Tibial nerve (tissue), 4 donors: ENCODE data around the gene LYRM4.

Experiments used
- EP300 ChIP-seq, 2 donors: sonication (generic); formaldehyde crosslinking; IDR thresholded peaks; one replicate each; pipeline ENCODE4 v1.6.1; 2017; ENCODE audit warnings: antibody characterized with exemption in 2 of 2, mild to moderate bottlenecking in 1 of 2
- POLR2A ChIP-seq, 2 donors: fragments of 450-650 bp; IDR thresholded peaks; one replicate each; pipeline ENCODE4 v1.6.1; 2017; ENCODE audit warnings: antibody characterized with exemption in 2 of 2, mild to moderate bottlenecking in 2 of 2, moderate library complexity in 2 of 2
- TF ChIP-seq, protein P1 (sequence below), 5 experiments: fragments of 200-600 bp in 3 of 5; fragments of 450-650 bp in 2 of 5; sonication (generic) in 3 of 5; IDR thresholded peaks; one replicate each; pipeline ENCODE4 v1.5.1; 2016 to 2019; ENCODE audit warnings: antibody characterized with exemption in 5 of 5, mild to moderate bottlenecking in 3 of 5, moderate library complexity in 2 of 5

DNA sequence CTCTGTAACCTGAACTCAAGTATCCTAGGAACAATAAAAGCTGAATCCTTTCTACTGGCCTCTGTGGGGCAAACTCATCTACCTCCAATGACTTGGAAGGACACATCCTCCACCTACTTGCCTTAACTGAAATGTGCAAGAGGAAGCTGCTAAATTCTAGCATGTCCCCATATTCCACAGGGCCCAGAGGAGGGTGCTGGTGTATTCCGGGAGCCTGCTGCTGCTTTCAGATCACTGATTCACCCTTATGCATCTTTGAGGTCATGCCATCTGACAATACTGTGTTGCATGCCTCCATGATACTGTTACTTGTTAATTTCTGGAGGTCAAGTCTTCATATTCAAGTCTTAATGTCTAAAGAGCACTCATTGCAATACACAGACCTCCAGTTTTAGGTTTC lies 40.3 kb downstream of the LYRM4 start:
- no peak for TF ChIP-seq EP300 (IDR thresholded peaks at IDR 0.05)
- TF ChIP-seq, protein P1, sequence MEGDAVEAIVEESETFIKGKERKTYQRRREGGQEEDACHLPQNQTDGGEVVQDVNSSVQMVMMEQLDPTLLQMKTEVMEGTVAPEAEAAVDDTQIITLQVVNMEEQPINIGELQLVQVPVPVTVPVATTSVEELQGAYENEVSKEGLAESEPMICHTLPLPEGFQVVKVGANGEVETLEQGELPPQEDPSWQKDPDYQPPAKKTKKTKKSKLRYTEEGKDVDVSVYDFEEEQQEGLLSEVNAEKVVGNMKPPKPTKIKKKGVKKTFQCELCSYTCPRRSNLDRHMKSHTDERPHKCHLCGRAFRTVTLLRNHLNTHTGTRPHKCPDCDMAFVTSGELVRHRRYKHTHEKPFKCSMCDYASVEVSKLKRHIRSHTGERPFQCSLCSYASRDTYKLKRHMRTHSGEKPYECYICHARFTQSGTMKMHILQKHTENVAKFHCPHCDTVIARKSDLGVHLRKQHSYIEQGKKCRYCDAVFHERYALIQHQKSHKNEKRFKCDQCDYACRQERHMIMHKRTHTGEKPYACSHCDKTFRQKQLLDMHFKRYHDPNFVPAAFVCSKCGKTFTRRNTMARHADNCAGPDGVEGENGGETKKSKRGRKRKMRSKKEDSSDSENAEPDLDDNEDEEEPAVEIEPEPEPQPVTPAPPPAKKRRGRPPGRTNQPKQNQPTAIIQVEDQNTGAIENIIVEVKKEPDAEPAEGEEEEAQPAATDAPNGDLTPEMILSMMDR (IDR thresholded peaks at IDR 0.05), result no peak
- TF ChIP-seq POLR2A (IDR thresholded peaks at IDR 0.05), result no peak
